Measurements from ENCODE around the gene TEX22. TPM values are rescaled to one million over a fixed set of nuclear protein-coding genes. Genes with fewer than 3 reads are reported as not detected.

Gene TEX22
- total and polyA plus RNA-seq, 2 donors from 2014 or later: 1.5 to 3.3 TPM

GRCh38 chr14:105389534-105389933 is 8.8 kb upstream of the TEX22 start:
- Histone ChIP-seq H3K4me1 (ENCODE audit: control insufficient read depth in 2 of 3, insufficient read depth in 2 of 3, low read depth in 1 of 3, low read length in 3 of 3) (no peaks in the 10 kb centered on the region), H3K9ac (ENCODE audit: low read length in 3 of 3) (no peak overlapping the region), H3K27me3 (ENCODE audit: control insufficient read depth, insufficient read depth, low read length) (no peaks in the 10 kb centered on the region), H3K27ac (ENCODE audit: low read depth in 2 of 2, low read length in 2 of 2) (peak overlapping the region in 1 of 2 donors; percentile 28), H3K4me3 (ENCODE audit: low read length in 3 of 3) (no peak overlapping the region), H3K36me3 (ENCODE audit: control insufficient read depth in 2 of 3, insufficient read depth in 3 of 3, low read length in 3 of 3) (no peaks in the 10 kb centered on the region), H3K9me3 (ENCODE audit: control insufficient read depth in 2 of 3, insufficient read depth in 1 of 3, low read length in 3 of 3) (no peaks in the 10 kb centered on the region)
- FAIRE-seq (no peak), DNase-seq (peak in 1 of 5 donors; percentile 61)
- no peak for TF ChIP-seq CTCF (IDR thresholded peaks at IDR 0.05; ENCODE audit: borderline replicate concordance, extremely low read depth, insufficient read depth)
- intact Hi-C loops (cut with DNase I): no loop called here

- FAIRE-seq: no peak
- intact Hi-C loops (cut with DNase I): no loop called here
- no peak for TF ChIP-seq CTCF (IDR thresholded peaks at IDR 0.05; ENCODE audit: borderline replicate concordance, extremely low read depth, insufficient read depth)
- no peaks in the 10 kb centered on the region for H3K36me3 ChIP-seq (ENCODE audit: control insufficient read depth in 2 of 3, insufficient read depth in 3 of 3, low read length in 3 of 3)
- H3K4me3 ChIP-seq (ENCODE audit: low read length in 3 of 3): no peak overlapping the region
- H3K27me3 ChIP-seq (ENCODE audit: control insufficient read depth, insufficient read depth, low read length): no peaks in the 10 kb centered on the region
- H3K9ac ChIP-seq (ENCODE audit: low read length in 3 of 3): no peak overlapping the region
- no peaks in the 10 kb centered on the region for H3K9me3 ChIP-seq (ENCODE audit: control insufficient read depth in 2 of 3, insufficient read depth in 1 of 3, low read length in 3 of 3)
- no peak overlapping the region for H3K27ac ChIP-seq (ENCODE audit: low read depth in 2 of 2, low read length in 2 of 2)
- H3K4me1 ChIP-seq (ENCODE audit: control insufficient read depth in 2 of 3, insufficient read depth in 2 of 3, low read depth in 1 of 3, low read length in 3 of 3): no peaks in the 10 kb centered on the region
- DNase-seq: peak in 1 of 5 donors; percentile 62
Observed at GRCh38 chr14:105389976-105390848, 8.1 kb upstream of the TEX22 start.

GRCh38 chr14:105390849-105391500 is 7.4 kb upstream of the TEX22 start:
- intact Hi-C loops (cut with DNase I): no loop called here

More at GRCh38 chr14:105390849-105391500, 7.4 kb upstream of the TEX22 start:
- H3K27ac ChIP-seq (ENCODE audit: low read depth in 2 of 2, low read length in 2 of 2): no peak overlapping the region
- no peak overlapping the region for H3K4me3 ChIP-seq (ENCODE audit: low read length in 3 of 3)
- TF ChIP-seq CTCF (IDR thresholded peaks at IDR 0.05; ENCODE audit: borderline replicate concordance, extremely low read depth, insufficient read depth): no peak
- H3K4me1 ChIP-seq (ENCODE audit: control insufficient read depth in 2 of 3, insufficient read depth in 2 of 3, low read depth in 1 of 3, low read length in 3 of 3): no peaks in the 10 kb centered on the region
- H3K36me3 ChIP-seq (ENCODE audit: control insufficient read depth in 2 of 3, insufficient read depth in 3 of 3, low read length in 3 of 3): no peaks in the 10 kb centered on the region
- no peaks in the 10 kb centered on the region for H3K27me3 ChIP-seq (ENCODE audit: control insufficient read depth, insufficient read depth, low read length)
- no peak overlapping the region for H3K9ac ChIP-seq (ENCODE audit: low read length in 3 of 3)
- DNase-seq: peak in 1 of 5 donors; percentile 63
- no peak for FAIRE-seq
- no peaks in the 10 kb centered on the region for H3K9me3 ChIP-seq (ENCODE audit: control insufficient read depth in 2 of 3, insufficient read depth in 1 of 3, low read length in 3 of 3)
